GM19395 (cell line): ENCODE results near the gene ADGRG4.
A peak's percentile ranks its signal among the peaks of the same experiment; 100 is the strongest.
"Not testable (repeated sequence)": the region's sequence is repeated elsewhere in the genome, so short reads cannot be mapped to it uniquely, and the experiment has no call there.

ENCODE experiments used
- ATAC-seq: cut with Tn5 transposase; IDR thresholded peaks from one replicate; pipeline ENCODE4 v1.9.1; 2021; ENCODE audit warnings: mild to moderate bottlenecking, moderate library complexity; ENCODE audit not compliant: unreplicated experiment

The ADGRG4 gene, protein sequence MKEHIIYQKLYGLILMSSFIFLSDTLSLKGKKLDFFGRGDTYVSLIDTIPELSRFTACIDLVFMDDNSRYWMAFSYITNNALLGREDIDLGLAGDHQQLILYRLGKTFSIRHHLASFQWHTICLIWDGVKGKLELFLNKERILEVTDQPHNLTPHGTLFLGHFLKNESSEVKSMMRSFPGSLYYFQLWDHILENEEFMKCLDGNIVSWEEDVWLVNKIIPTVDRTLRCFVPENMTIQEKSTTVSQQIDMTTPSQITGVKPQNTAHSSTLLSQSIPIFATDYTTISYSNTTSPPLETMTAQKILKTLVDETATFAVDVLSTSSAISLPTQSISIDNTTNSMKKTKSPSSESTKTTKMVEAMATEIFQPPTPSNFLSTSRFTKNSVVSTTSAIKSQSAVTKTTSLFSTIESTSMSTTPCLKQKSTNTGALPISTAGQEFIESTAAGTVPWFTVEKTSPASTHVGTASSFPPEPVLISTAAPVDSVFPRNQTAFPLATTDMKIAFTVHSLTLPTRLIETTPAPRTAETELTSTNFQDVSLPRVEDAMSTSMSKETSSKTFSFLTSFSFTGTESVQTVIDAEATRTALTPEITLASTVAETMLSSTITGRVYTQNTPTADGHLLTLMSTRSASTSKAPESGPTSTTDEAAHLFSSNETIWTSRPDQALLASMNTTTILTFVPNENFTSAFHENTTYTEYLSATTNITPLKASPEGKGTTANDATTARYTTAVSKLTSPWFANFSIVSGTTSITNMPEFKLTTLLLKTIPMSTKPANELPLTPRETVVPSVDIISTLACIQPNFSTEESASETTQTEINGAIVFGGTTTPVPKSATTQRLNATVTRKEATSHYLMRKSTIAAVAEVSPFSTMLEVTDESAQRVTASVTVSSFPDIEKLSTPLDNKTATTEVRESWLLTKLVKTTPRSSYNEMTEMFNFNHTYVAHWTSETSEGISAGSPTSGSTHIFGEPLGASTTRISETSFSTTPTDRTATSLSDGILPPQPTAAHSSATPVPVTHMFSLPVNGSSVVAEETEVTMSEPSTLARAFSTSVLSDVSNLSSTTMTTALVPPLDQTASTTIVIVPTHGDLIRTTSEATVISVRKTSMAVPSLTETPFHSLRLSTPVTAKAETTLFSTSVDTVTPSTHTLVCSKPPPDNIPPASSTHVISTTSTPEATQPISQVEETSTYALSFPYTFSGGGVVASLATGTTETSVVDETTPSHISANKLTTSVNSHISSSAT (N-terminal part only)

DNA sequence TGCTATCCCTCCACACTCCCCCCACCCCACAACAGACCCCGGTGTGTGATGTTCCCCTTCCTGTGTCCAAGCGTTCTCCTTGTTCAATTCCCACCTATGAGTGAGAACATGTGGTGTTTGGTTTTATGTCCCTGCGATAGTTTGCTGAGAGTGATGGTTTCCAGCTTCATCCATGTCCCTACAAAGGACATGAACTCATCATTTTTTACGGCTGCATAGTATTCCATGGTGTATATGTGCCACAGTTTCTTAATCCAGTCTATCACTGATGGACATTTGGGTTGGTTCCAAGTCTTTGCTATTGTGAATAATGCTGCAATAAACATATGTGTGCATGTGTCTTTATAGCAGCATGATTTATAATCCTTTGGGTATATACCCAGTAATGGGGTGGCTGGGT is at the start of gene ADGRG4:
Gene ADGRG4, plus strand, starts transcription at position 243 of the 400 bp plus-strand sequence. CDS start 7,815 bp downstream, outside the sequence.
- ATAC-seq = not testable (repeated sequence)

DNA sequence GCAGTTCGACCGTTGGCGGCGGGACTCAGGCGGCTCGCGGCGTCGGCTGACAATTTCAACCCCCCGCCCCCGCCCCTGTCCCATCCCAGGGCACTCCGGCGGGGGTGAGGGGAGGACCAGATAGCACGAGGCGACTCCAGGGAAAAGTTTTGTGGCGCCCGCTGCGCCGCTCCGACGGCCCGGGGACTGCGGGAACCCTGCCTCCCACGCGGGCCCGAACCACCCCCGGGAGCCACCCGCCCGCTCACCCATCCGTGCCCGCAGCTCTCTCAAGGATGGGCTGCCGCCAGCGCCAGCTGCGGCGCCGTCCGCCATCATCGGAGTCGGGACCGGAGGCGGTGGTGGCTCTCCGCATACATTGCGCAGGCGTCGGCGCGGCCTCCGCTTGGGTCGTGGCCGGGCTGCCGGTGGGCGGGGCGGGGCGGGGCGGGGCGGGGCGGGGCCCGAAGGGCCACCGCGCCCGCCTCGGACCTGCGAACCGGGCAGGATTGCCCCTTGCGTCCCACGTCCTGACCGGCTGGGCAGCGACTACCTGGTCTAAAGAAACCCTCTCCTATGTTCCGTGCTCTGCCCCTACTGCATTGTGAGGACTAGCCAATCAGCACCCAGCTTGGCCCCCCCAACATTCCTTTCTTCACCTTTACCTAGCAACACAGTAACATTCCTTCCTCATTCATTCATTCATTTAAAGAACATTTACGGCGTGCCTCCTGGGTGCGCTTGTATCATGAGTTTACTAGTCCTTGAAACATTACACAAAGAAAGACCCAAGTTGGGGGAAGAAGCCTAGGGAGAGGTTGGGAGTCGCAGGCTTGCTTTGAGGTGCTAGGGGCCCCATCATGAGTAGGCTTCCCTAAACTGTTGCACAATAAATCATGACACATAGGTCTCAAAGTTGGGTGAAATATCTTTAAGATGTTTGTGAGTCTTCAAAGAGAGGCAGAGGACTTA is 49.4 kb upstream of the ADGRG4 start, which contains the start of gene MAP7D3:
Gene MAP7D3, minus strand, starts transcription at position 360 of the 951 bp plus-strand sequence. Its CDS starts 42 bp downstream, at position 318.
- ATAC-seq = peak; percentile 81

DNA sequence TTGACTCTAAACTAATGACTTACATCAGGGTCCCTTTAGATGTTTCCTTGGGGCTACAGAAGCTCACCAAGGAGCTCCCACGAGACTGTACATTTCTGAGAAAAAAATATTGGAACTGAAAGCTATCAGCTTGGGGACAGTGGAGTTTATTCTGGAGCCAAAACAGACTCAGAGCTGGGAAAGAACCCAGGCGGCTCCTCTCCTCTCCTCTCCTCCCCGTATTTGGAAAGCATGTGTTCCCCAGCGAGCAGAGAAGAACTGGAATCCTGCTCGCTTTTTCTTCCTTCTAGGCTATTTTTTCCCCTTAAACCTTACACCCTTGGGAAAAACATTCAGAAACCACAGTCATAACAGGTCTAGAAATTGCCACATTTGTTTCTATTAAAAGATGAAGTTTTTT is 45.2 kb upstream of the ADGRG4 start:
- ATAC-seq = no peak

DNA sequence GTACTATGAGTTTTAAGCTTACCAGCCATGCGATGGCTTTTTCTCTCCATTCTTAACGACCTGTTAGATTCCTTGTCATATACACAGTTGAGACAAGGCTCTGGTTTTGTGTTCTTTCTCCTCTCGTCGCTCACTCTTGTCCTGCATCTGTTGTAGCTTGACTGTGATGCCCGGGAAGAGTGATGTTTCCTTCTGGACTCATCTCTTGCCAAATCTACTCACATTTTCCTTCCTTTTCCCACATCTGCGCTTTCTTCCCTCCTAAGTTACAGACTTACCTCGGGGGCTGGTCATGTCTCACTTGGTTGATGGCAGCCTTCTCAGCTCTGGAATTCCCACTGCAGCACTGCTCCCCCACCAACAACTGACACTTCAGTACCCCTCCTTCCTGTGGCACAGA is 44.7 kb upstream of the ADGRG4 start:
- ATAC-seq = no peak

DNA sequence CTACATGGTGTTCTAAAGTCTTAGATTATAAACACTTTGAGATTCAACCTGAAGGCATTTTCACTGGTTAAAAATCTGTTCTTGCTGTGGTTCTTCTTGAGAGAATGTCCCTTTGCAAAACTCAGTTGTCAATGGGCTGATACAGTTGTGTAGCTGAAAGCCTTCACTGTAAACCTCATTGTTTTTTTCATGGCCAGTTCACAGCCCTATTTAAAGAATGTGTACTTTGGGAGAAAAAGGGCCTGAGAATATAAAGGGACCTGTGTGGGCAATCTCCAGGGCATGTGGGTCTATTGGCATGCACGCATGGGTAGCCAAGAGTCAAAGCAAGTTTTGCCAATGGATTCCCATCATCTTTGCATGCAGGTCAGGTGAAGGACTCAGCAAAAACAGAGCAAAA is 41.8 kb upstream of the ADGRG4 start:
- ATAC-seq = no peak

DNA sequence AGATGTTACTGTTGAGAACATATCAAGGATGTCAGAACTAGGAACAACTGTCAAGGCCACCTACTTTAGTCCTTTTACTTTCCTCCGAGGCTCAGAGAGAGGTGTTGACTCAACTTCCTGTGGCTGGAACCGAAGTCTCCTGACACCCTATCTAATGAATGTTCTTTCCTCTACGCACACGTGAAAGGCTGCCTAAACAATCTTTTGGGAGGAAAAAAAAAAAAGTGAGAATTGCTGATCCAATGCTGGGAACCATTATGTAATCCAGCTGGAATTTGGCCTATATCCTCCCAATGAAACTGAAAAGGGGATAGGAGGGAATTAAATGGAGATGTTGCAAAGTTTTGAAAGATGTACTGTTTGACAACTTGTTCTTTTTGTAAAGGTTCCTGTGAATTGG is 41.2 kb upstream of the ADGRG4 start:
- no peak for ATAC-seq

DNA sequence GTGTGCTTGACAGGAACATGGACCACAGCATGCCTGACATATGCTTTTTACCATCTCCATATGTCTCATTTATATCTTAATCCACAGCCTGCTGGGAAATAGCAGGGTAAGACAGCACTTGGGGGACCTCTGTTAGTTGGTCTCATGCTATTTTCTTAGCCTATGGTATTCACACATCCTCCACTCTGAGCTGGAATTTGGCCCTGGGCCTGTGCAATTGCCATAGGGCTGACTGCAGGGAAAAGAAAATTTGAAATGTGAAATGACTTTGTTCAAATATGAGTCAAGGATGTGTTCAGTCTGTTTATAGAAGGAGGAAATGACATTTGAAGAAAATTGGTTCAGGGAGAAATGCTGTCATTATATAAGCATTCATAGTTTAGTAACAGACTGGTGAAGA is 40.0 kb upstream of the ADGRG4 start:
- no peak for ATAC-seq

DNA sequence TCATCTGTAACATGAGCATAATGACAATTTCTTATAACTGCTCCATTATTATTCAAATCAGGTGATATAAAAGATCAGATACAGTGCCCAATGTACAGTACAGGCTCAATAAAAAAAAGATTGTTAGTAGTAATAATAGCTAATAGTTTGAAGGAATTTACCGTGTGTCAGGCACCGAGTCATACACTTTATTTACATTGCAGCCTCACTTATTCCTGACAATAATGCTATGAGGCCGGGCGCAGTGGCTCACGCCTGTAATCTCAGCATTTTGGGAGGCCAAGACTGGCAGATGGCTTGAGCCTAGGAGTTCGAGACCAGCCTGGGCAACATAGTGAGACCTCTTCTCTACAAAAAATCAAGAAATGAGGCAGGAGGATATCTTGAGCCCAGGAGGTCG is 39.4 kb upstream of the ADGRG4 start:
- ATAC-seq = no peak

DNA sequence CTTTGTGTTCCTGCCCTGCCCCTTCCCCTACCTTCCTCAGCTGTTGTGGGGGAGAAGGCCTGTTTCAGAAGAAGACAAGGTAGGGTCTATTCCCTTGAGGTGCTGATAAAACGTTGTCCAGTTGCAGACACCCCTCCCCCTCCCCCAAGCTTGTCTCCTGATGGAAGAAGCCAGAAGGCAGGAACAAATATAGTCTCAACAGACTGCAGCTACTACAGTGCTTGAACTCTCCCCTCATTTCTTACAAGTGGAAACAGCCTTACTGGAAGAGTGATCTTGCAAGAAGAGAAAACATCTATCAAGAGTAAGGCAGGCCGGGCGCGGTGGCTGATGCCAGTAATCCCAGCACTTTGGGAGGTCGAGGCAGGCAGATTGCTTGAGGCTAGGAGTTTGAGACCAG is 38.5 kb upstream of the ADGRG4 start:
- no peak for ATAC-seq

DNA sequence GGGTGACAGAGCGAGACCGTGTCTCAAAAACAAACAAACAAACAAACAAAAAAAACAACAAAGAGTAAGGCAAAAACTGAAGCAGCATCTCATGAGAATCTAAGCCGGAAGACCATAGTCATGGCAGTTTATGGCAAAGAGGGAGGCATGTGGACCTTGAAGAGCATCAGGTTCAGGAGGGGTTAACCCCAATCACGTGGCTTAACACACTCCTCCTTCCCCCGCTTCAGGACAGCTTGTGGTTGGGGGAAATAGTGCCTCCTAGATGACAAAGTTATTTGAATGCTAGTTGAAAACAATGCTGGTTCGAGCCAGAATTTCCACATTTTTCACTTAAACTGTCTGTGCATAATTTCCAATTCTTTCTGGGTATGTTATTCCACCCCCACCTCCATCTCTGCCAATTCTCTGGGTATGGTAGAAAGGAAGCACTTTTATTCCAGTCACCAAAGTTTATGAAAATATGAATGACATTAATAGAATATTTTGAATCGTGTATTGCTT is 37.9 kb upstream of the ADGRG4 start:
- ATAC-seq = no peak

DNA sequence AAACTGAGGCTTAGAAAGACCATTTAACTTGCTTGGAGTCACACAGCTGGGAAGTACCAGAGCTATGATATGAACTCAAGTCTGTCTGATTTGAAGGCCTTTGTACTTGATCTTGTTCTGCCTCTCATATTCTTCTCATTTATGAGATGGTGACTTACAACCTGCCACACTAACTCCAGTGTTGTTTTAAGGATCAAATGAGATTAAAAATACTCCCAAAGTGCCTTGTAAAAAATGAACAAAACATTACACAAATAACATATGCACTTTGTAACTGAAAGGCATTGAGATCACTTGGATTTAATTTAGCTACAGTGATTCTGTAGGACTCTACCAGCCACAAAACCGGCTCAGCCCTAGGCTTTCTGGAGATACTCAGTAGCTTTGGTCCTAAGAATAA is 33.9 kb upstream of the ADGRG4 start:
- ATAC-seq = no peak

DNA sequence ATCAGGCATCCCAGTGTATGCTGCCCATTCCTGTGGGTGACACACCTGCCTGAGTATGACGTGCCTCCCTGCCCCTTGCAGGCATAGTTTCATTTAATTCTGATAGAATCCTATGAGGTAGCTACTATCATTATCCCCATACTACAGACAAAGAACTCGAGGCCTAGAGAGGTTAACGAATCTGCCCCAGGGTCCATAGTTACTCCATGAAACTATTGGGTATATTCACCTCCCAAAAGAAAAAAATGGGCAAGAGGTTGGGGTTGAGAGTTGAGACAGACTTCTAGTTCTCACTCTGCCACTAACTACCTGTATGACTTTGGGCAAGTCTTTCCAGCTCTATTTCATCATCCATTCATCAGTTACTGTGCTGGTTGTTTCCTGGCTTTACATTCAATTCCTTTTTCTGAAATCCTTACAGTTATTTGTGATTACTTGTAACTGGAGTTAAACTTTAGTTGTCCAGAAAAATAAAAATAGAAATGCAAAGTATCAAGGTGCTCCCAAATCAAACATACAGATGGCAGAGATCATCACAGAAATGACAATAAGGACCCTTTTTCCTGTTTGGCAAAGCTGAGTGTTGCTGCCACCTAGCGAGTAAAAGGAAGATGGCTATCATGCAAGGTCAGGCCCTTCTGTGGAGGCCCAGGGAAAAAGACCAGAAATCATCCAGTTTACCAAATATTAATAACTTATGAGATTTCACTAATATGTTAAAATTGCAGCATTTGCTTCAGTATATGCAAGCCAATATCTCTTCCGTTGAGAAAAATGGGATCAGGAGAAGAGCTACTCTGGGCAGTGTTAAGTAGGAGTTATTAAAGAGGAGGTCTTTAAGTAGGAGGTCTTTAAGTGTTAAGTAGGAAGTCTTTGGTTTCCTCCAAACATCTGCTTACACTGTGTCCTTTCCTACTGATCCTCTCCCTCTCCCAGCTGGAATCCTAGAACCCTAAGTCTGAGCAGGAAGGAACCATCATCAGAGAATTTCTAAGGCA is 32.4 kb upstream of the ADGRG4 start:
- peak; percentile 76 for ATAC-seq

DNA sequence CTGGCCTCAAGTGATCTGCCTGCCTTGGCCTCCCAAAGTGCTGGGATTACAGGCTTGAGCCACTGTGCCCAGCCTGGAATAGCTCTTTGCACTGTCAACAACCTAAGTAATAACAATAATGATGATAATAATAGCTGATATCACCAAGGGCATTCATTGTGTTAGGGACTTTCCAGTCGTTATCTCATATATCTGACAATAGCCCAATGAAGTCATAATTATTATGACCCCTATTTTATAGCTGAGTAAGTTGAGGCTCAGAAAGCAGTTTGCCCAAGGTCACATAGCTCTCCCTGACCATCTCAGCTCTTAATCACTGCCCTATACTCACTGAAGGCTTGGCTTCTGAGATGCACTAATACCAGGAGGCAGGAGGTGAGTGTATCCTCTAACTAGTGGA is 30.8 kb upstream of the ADGRG4 start:
- ATAC-seq = no peak

DNA sequence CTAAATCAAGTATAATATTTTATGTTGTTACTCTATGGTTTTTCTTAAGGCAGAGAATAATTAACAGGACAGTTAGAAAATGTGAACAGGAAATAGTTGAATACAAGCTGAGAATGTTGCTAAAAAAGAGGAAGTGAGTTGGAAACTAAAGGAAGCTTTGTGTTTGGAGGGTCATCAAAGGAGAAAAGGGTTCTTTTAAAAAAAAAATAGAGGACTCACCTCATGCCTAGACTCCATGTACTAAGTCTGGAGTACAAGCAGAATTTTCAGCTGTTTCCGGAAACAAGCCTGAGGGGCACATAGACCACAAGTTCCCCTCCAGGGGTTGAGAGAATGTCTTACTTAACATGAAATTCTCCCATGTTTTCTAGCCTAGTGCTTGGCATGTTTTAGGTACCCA is 29.5 kb upstream of the ADGRG4 start:
- ATAC-seq = peak; percentile 64

DNA sequence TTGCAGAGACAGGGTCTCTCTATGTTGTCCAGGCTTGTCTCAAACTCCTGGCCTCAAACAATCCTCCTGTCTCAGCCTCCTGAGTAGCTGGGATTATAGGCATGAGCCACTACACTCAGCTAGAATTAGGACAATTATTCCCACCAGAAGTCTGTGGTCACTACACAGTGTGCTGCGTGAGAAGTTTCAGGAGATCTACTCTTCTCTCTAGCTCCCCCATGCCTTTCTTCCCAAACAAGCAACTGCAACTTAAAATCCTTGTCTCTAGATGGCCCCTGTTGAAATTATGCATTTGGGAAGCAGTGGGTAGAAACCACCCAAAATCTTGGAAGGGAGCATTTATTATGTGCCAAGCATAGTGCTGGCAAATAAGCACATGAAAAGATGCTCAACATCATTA is 28.4 kb upstream of the ADGRG4 start:
- no peak for ATAC-seq

DNA sequence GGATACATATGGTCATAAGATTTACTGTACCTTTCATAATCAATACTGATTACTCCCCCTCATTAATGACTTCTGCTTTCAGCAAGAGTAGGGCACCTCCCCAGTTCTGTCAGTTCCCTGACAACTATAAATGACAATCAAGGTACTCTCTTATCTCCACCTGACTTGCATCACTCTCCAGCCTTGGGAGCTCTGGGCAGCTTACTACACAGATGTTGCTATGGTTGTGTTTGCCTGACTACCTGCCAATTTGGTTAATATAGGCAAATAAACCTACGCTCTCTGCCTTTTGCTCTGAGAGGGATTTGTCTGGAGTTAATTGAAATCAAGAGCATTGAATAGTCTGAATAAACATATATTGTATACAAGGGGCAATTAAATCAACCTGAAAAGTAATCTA is 26.8 kb upstream of the ADGRG4 start:
- ATAC-seq = no peak

DNA sequence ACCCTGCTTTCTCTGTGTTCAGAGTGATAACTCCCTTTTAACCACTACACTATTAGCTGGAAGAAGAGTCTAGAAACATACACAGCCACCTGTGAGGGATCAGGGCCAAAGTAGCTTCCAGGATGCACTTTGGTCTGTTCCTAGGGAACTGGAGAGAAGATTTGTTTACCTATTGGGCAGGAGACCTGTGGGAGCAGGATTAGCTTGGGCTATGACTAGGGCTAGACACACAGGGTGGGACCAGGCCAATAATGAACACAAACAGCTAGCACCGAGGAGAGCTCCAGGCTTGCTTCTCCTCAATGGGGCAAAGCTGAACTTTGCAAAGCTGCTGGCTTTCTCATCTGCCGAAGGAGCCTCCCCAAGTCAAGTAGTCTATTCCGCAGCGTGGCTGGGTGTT is 25.2 kb upstream of the ADGRG4 start:
- no peak for ATAC-seq

DNA sequence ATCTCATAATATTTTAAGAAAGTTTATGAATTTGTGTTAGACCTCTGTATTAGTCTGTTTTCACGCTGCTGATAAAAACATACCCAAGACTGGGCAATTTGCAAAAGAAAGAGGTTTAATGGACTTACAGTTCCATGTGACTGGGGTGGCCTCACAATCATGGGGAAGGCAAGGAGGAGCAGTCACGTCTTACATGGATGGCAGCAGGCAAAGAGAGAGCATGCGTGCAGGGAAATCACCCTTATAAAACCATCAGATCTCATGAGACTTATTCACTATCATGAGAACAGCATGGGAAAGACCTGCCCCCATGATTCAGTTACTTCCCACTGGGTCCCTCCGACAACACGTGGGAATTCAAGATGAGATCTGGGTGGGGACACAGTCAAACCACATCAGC is 14.4 kb upstream of the ADGRG4 start:
- ATAC-seq = not testable (repeated sequence)

DNA sequence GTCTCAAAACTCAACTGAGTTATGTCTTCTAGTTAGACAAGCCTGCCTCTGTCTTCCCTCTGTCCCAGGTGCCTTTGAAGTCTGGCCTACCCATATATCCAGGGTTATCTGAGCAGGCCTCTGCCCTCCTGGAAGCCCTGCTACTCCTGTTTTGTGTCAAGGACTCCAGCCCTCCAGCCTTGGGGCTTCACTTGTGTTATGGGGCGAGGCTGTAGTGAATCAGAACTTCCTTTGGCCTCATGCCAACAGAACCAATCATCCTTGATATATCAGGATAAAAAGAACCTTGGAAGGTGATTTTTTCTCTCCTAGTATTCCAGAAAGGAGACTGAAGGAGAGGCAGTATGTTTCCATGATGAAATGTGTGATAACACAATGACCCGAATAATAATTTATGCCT is 8.9 kb upstream of the ADGRG4 start:
- no peak for ATAC-seq
